DMS114 treated with DMSO at 0.1 percent for 48 hours (cell line): ENCODE data around the gene EML2.
"Not testable (repeated sequence)": the region's sequence is repeated elsewhere in the genome, so short reads cannot be mapped to it uniquely, and the experiment has no call there.

Experiments
- DNase-seq: peaks from one replicate; lab custom pipeline; 2025; ENCODE audit not compliant: unreplicated experiment; lab: John Stamatoyannopoulos, UW

The EML2 gene

GRCh38 chr19:45650722-45651121 is 11.5 kb upstream of the EML2 start:
- DNase-seq = no peak

- DNase-seq = no peak
Measured at GRCh38 chr19:45646345-45646698, 7.1 kb upstream of the EML2 start.

- peak; percentile 60 for DNase-seq
Measured at GRCh38 chr19:45645631-45646344, 6.6 kb upstream of the EML2 start.

GRCh38 chr19:45645068-45645630 is 6.0 kb upstream of the EML2 start:
- no peak for DNase-seq

GRCh38 chr19:45643927-45644771 is 5.0 kb upstream of the EML2 start:
- no peak for DNase-seq

- DNase-seq = peak; percentile 22
Measured at GRCh38 chr19:45643024-45643926, 4.1 kb upstream of the EML2 start.

- no peak for DNase-seq
Measured at GRCh38 chr19:45641274-45642105, 2.3 kb upstream of the EML2 start.

- DNase-seq = no peak
Measured at GRCh38 chr19:45640849-45641273, 1.7 kb upstream of the EML2 start.

- no peak for DNase-seq
Measured at GRCh38 chr19:45637890-45638667, 1.1 kb downstream of the EML2 start.

GRCh38 chr19:45636902-45637301 is 2.3 kb downstream of the EML2 start:
- no peak for DNase-seq

GRCh38 chr19:45636275-45636674 is 2.9 kb downstream of the EML2 start:
- DNase-seq = no peak

- no peak for DNase-seq
Measured at GRCh38 chr19:45632468-45633196, 6.6 kb downstream of the EML2 start.

GRCh38 chr19:45630463-45630862 is 8.7 kb downstream of the EML2 start:
- no peak for DNase-seq

GRCh38 chr19:45629704-45630103 is 9.5 kb downstream of the EML2 start:
- DNase-seq = no peak

- not testable (repeated sequence) for DNase-seq
Measured at GRCh38 chr19:45628219-45628618, 11.0 kb downstream of the EML2 start.

- no peak for DNase-seq
Measured at GRCh38 chr19:45623984-45624383, 15.2 kb downstream of the EML2 start.

- no peak for DNase-seq
Measured at GRCh38 chr19:45621976-45622503, 17.2 kb downstream of the EML2 start.

- DNase-seq = no peak
Measured at GRCh38 chr19:45621389-45621788, 17.8 kb downstream of the EML2 start.

- DNase-seq = no peak
Measured at GRCh38 chr19:45616704-45617017, 22.5 kb downstream of the EML2 start.
